Body of pancreas (tissue), 4 donors: ENCODE results near the gene SNAI3. TPM values are rescaled to one million over a fixed set of nuclear protein-coding genes. Genes with fewer than 3 reads are reported as not detected.
A peak's percentile ranks its signal among the peaks of the same experiment; 100 is the strongest.

Experiments
- ATAC-seq: fragments of 150-250 bp; one replicate; pipeline ENCODE4 v1.9.1; 2016
- DNase-seq, 4 donors: peaks; one replicate each; pipeline ENCODE4 v3.0.0-alpha.2; 2019
- H3K27ac ChIP-seq, 4 donors: fragments of 200-600 bp; sonication (generic); 1 replicate in 3 of 4; 2 replicates in 1 of 4; pipeline versions ENCODE4 v1.5.1 to v1.6.1; 2016 to 2019; ENCODE audit warnings: mild to moderate bottlenecking in 1 of 4, mixed read lengths in 1 of 4, moderate library complexity in 1 of 4
- H3K27me3 ChIP-seq, 2 donors: fragments of 200-600 bp; sonication (generic); one replicate each; pipeline ENCODE4 v1.6.0; 2016; ENCODE audit warnings: mild to moderate bottlenecking in 1 of 2
- H3K36me3 ChIP-seq, 2 donors: fragments of 200-600 bp; sonication (generic); replicated peaks in 1 of 2; 2 replicates each; pipeline ENCODE4 v1.5.1; 2016; ENCODE audit warnings: low read depth in 2 of 2; ENCODE audit not compliant: insufficient read depth in 1 of 2
- H3K4me1 ChIP-seq: fragments of 200-600 bp; sonication (generic); one replicate; pipeline ENCODE4 v1.6.0; 2016
- H3K4me3 ChIP-seq, 2 donors: fragments of 200-600 bp; sonication (generic); 1 replicate in 1 of 2; 2 replicates in 1 of 2; pipeline ENCODE4 v1.5.1; 2016 to 2019
- H3K9me3 ChIP-seq, 3 donors: fragments of 200-600 bp; sonication (generic); 1 replicate in 2 of 3; 2 replicates in 1 of 3; pipeline ENCODE4 v1.5.1; 2016
- POLR2A ChIP-seq, 3 donors: fragments of 450-650 bp; IDR thresholded peaks; one replicate each; pipeline ENCODE4 v1.6.1; 2016; ENCODE audit warnings: antibody characterized with exemption in 3 of 3, mild to moderate bottlenecking in 2 of 3
- WGBS, 2 donors: methylation state at CpG; one replicate each; pipeline ENCODE4 v1.1.5; 2017; 5-methylcytosine and 5-hydroxymethylcytosine counted together
- intact Hi-C: fragments of 100-400 bp; cut with DNase I; formaldehyde crosslinking; loops from one replicate; pipeline ENCODE4 v1.15.1; 2023
- total RNA-seq, 2 donors: library from RNA; depleted of rRNA; stranded (reverse); fragments of >200 nt; gene quantifications; one replicate each; pipeline ENCODE4 v1.1.0, GENCODE V29; 2016
- TF ChIP-seq, protein P1 (sequence below), 7 experiments: fragments of 450-650 bp in 4 of 7; fragments of 200-600 bp in 3 of 7; sonication (generic) in 3 of 7; IDR thresholded peaks; one replicate each; pipeline ENCODE4 v1.5.1; 2016 to 2019; ENCODE audit warnings: antibody characterized with exemption in 7 of 7

SNAI3 gene
- total RNA-seq: under 1 TPM in 1 of 2 donors, not detected in 1; 0.26 TPM

DNA sequence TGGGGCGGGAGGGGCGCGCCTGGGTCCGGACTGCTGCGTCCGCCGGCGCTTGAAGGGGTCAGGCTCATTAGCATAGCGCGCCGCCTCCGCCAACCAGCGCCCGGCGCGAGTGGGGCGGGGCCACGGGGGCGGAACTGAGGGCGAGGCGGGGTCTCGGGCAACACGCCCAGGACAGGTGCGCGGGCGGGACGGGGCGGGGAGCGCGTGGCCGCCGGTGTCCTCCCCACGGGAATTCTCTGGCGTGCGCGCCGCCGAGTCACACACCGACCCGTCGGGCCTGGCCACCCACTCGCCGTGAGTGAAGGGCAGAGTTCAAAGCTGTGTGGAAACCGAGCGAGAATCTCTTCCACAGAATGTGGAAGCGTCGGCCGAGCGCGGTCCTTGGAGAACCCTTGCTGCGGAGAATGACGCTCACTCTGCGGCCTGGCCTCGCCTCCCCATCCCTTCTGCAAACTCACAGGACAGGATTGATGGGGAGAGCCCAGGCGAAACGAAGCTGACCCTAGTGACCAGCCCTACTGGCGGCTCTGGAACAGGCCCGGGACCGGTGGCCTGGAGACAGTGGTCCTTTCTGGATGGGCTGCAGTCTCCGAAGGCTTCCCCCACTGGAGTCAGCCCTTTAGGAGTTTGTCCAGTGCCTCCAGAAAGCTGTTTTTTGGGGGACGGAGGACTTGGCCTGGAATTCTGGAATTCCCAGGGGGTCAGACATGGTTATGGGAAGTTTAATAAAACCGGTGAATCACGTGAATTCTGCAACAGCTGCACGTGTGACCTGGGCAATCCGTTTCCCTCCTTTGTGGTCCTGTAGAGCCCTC, at the start of gene SNAI3:
Gene SNAI3, minus strand, starts transcription at position 69 of the 815 bp plus-strand sequence. CDS start 101 bp downstream, outside the sequence.
- intact Hi-C loops: loop anchor here (10.0 kb wide), 1 partner anchor 72 kb away; no protein-coding TSS in a partner anchor
- WGBS, 2 donors: 6 to 27% methylated on average over 6 to 65 of the region's 65 CpGs
- DNase-seq (peak; percentile 85 to 94 (median 88)), ATAC-seq (peak; percentile 84)
- TF ChIP-seq, protein P1, sequence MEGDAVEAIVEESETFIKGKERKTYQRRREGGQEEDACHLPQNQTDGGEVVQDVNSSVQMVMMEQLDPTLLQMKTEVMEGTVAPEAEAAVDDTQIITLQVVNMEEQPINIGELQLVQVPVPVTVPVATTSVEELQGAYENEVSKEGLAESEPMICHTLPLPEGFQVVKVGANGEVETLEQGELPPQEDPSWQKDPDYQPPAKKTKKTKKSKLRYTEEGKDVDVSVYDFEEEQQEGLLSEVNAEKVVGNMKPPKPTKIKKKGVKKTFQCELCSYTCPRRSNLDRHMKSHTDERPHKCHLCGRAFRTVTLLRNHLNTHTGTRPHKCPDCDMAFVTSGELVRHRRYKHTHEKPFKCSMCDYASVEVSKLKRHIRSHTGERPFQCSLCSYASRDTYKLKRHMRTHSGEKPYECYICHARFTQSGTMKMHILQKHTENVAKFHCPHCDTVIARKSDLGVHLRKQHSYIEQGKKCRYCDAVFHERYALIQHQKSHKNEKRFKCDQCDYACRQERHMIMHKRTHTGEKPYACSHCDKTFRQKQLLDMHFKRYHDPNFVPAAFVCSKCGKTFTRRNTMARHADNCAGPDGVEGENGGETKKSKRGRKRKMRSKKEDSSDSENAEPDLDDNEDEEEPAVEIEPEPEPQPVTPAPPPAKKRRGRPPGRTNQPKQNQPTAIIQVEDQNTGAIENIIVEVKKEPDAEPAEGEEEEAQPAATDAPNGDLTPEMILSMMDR (IDR thresholded peaks at IDR 0.05): no peak
- TF ChIP-seq POLR2A (IDR thresholded peaks at IDR 0.05): peak in 2 of 3 donors; percentile 19 to 25
- Histone ChIP-seq H3K27me3 (no peaks in the 10 kb centered on the region), H3K9me3 (no peaks in the 10 kb centered on the region), H3K4me1 (peaks cover 40% of the 10 kb centered on the region), H3K4me3 (peak within 1 kb of the TSS; percentile 67 to 74), H3K36me3 (no peaks in the 10 kb centered on the region), H3K27ac (peak within 1 kb of the TSS; percentile 25 to 80 (median 59))

DNA sequence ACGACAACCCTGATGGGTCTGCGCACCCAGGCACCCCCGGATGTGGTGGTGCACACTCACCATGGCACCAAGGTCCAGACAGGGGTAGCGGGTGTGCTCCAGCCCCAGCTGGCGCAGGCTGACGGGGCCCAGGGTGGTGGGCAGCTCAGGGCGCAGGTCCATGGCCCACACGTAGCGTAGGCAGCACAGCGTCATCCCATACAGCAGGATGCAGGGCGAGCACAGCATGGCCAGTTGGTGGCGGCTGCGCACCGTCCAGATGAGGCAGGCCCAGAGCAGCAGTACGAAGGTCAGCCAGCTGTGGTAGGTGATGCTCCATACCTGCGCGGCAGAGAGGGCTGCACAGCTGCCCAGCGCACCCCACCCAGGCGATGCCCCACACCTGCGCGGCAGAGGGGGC, 49.8 kb upstream of the SNAI3 start:
- TF ChIP-seq, protein P1 (IDR thresholded peaks at IDR 0.05): no peak
- no peak for TF ChIP-seq POLR2A (IDR thresholded peaks at IDR 0.05)
- Histone ChIP-seq H3K36me3 (peaks cover 0 to 5% of the 10 kb centered on the region in 2 donors), H3K27me3 (no peaks in the 10 kb centered on the region), H3K4me3 (no peak overlapping the region), H3K4me1 (peaks cover 9% of the 10 kb centered on the region), H3K9me3 (no peaks in the 10 kb centered on the region), H3K27ac (no peak overlapping the region)
- 84 to 85% methylated on average over 4 to 19 of the region's 21 CpGs for WGBS, 2 donors
- no peak for ATAC-seq
- DNase-seq: no peak
- intact Hi-C loops: loop anchor here (5.0 kb wide), 1 partner anchor 426 kb away; no protein-coding TSS in a partner anchor

DNA sequence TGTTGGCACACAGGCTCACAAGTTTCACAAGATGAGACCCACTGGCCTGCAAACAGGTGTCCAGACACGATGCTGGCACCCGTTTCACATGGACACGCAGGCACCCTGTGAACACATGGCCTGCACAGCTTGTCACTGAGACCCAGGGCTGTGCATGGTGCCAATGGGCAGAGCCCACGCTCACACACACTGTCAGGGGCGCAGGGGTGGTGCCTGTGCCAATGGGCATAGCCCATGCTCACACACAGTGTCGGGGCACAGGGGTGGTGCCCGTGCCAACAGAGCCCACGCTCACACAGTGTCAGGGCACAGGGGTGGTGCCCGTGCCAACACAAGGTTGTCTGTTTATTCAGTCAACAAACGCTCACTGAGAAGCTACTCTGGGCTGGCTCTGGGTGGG, 49.3 kb upstream of the SNAI3 start:
- 51 to 83% methylated on average over 6 to 10 of the region's 10 CpGs for WGBS, 2 donors
- peaks cover 0 to 5% of the 10 kb centered on the region in 2 donors for H3K36me3 ChIP-seq

DNA sequence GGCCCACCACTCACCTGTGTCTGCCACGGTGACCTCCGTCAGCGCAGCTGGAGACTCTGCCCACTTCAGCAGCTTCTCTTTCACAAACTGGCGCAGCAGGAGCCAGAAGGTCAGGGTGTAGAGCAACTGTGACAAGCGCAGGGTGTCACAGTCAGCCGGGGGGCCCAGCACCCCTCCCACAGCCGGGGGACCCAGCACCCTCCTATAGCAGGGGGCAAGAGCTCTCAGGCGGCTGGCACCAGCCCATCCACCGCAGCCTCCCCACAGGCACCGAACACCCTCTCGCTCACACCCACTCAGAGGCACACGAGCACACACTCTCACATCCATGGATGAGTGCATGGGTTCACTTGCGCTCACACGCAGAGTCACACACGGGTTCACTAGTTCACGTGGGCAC, 48.8 kb upstream of the SNAI3 start:
- DNase-seq (no peak), ATAC-seq (no peak)
- Histone ChIP-seq H3K27ac (no peak overlapping the region), H3K4me3 (no peak overlapping the region), H3K27me3 (no peaks in the 10 kb centered on the region), H3K9me3 (no peaks in the 10 kb centered on the region), H3K4me1 (peaks cover 9% of the 10 kb centered on the region), H3K36me3 (peaks cover 0 to 5% of the 10 kb centered on the region in 2 donors)
- no peak for TF ChIP-seq POLR2A (IDR thresholded peaks at IDR 0.05)
- TF ChIP-seq, protein P1 (IDR thresholded peaks at IDR 0.05): no peak
- intact Hi-C loops: loop anchor here (5.0 kb wide), 1 partner anchor 427 kb away; no protein-coding TSS in a partner anchor
- 76 to 80% methylated on average over 5 to 12 of the region's 16 CpGs for WGBS, 2 donors

More for the DNA sequence above, 49.3 kb upstream of the SNAI3 start:
- intact Hi-C loops: loop anchor here (5.0 kb wide), 1 partner anchor 427 kb away; no protein-coding TSS in a partner anchor
- Histone ChIP-seq H3K27me3 (no peaks in the 10 kb centered on the region), H3K4me1 (peaks cover 9% of the 10 kb centered on the region), H3K9me3 (no peaks in the 10 kb centered on the region), H3K4me3 (no peak overlapping the region), H3K27ac (no peak overlapping the region)
- ATAC-seq (no peak), DNase-seq (no peak)
- TF ChIP-seq, protein P1 (IDR thresholded peaks at IDR 0.05): no peak
- no peak for TF ChIP-seq POLR2A (IDR thresholded peaks at IDR 0.05)
